ENCODE data around the gene TRIM39. TPM values are rescaled to one million over a fixed set of nuclear protein-coding genes. Genes with fewer than 3 reads are reported as not detected.

TRIM39 gene
- total and polyA plus RNA-seq, 9 of the 15 experiments (the other 6 are each of a cell fraction or from before 2014, with no cell fraction given): 5.6 to 17.7 (median 12.8) TPM

GRCh38 chr6:30322527-30323501 lies 3.9 kb upstream of the TRIM39 start (continued):
- TF ChIP-seq MYBL2 (IDR thresholded peaks at IDR 0.05; ENCODE audit: low read depth) (no peak), MYBL2 (CRISPR knock-in tag; IDR thresholded peaks at IDR 0.05; ENCODE audit: borderline replicate concordance) (no peak), TBL1XR1 (IDR thresholded peaks at IDR 0.05; ENCODE audit: low read length in 2 of 2) (0 out of 4 replicates have a peak, but pooled peaks of 1 of the 2 experiments have one; percentile 34), FOXM1 (IDR thresholded peaks at IDR 0.05; ENCODE audit: low read depth) (peak; percentile 54), FOXM1 (CRISPR knock-in tag; IDR thresholded peaks at IDR 0.05; ENCODE audit: low read depth) (no peak), ZNF695 (CRISPR knock-in tag; IDR thresholded peaks at IDR 0.05) (no peak), SMARCC2 (IDR thresholded peaks at IDR 0.05; ENCODE audit: low read depth) (no peak), RBM39 (optimal IDR thresholded peaks at IDR 0.05; ENCODE audit: low read depth, low read length) (no peak), STAT5B (CRISPR knock-in tag; IDR thresholded peaks at IDR 0.05) (no peak), CEBPG (CRISPR knock-in tag; IDR thresholded peaks at IDR 0.05) (no peak), CEBPG (tag; conservative IDR thresholded peaks at IDR 0.05 in 1 of 2, IDR thresholded peaks at IDR 0.05 in 1 of 2) (no peak), GTF2A2 (tag; IDR thresholded peaks at IDR 0.05) (peak; percentile 83), ZEB2 (IDR thresholded peaks at IDR 0.05) (no peak), SAFB2 (IDR thresholded peaks at IDR 0.05; ENCODE audit: borderline replicate concordance, low read depth, low read length, severe bottlenecking) (no peak), ZKSCAN1 (IDR thresholded peaks at IDR 0.05; ENCODE audit: low read depth, low read length) (no peak), SMAD3 (CRISPR knock-in tag; conservative IDR thresholded peaks at IDR 0.05) (no peak), L3MBTL2 (IDR thresholded peaks at IDR 0.05) (no peak)
- TF ChIP-seq, protein P1, sequence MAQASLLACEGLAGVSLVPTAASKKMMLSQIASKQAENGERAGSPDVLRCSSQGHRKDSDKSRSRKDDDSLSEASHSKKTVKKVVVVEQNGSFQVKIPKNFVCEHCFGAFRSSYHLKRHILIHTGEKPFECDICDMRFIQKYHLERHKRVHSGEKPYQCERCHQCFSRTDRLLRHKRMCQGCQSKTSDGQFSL (CRISPR knock-in tag; IDR thresholded peaks at IDR 0.05): no peak
- TF ChIP-seq, protein P1 (tag; IDR thresholded peaks at IDR 0.05): 0 out of 4 replicates have a peak, but pooled peaks of 1 of the 2 experiments have one; percentile 76
- TF ChIP-seq, protein P2, sequence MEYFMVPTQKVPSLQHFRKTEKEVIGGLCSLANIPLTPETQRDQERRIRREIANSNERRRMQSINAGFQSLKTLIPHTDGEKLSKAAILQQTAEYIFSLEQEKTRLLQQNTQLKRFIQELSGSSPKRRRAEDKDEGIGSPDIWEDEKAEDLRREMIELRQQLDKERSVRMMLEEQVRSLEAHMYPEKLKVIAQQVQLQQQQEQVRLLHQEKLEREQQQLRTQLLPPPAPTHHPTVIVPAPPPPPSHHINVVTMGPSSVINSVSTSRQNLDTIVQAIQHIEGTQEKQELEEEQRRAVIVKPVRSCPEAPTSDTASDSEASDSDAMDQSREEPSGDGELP (CRISPR knock-in tag; IDR thresholded peaks at IDR 0.05; ENCODE audit: borderline replicate concordance): peak; percentile 12; the same call in 1 of the 2 replicates
- TF ChIP-seq, protein P3, sequence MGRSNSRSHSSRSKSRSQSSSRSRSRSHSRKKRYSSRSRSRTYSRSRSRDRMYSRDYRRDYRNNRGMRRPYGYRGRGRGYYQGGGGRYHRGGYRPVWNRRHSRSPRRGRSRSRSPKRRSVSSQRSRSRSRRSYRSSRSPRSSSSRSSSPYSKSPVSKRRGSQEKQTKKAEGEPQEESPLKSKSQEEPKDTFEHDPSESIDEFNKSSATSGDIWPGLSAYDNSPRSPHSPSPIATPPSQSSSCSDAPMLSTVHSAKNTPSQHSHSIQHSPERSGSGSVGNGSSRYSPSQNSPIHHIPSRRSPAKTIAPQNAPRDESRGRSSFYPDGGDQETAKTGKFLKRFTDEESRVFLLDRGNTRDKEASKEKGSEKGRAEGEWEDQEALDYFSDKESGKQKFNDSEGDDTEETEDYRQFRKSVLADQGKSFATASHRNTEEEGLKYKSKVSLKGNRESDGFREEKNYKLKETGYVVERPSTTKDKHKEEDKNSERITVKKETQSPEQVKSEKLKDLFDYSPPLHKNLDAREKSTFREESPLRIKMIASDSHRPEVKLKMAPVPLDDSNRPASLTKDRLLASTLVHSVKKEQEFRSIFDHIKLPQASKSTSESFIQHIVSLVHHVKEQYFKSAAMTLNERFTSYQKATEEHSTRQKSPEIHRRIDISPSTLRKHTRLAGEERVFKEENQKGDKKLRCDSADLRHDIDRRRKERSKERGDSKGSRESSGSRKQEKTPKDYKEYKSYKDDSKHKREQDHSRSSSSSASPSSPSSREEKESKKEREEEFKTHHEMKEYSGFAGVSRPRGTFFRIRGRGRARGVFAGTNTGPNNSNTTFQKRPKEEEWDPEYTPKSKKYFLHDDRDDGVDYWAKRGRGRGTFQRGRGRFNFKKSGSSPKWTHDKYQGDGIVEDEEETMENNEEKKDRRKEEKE (IDR thresholded peaks at IDR 0.05; ENCODE audit: borderline replicate concordance in 1 of 2, control insufficient read depth in 1 of 2, low read depth in 2 of 2, low read length in 1 of 2): no peak
- TF ChIP-seq, protein P4, sequence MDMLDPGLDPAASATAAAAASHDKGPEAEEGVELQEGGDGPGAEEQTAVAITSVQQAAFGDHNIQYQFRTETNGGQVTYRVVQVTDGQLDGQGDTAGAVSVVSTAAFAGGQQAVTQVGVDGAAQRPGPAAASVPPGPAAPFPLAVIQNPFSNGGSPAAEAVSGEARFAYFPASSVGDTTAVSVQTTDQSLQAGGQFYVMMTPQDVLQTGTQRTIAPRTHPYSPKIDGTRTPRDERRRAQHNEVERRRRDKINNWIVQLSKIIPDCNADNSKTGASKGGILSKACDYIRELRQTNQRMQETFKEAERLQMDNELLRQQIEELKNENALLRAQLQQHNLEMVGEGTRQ (CRISPR knock-in tag; IDR thresholded peaks at IDR 0.05): no peak
